OCI-LY1 (cell line): ENCODE results near the gene LAMTOR2.

Source experiments
- CTCF ChIP-seq: fragments of 200-600 bp; sonication (generic), shearing (Covaris generic); IDR thresholded peaks from 2 replicates; pipeline ENCODE4 v1.5.1; 2017; ENCODE audit warnings: mild to moderate bottlenecking, antibody characterized with exemption, low read length, moderate library complexity, mixed read lengths
- EZH2 ChIP-seq: fragments of 200-600 bp; sonication (generic), shearing (Covaris generic); IDR thresholded peaks from 2 replicates; pipeline ENCODE4 v1.8.0; 2017; ENCODE audit warnings: borderline replicate concordance, mixed run types, mild to moderate bottlenecking, antibody characterized with exemption, low read length, moderate library complexity, mixed read lengths

- TF ChIP-seq EZH2 (no peak), CTCF (no peak)
These were observed 42.3 kb upstream of the LAMTOR2 start for GRCh38 chr1:156012051-156012817.
